ENCODE data around the gene FYN. TPM values are rescaled to one million over a fixed set of nuclear protein-coding genes. Genes with fewer than 3 reads are reported as not detected.

Gene FYN
- polyA plus RNA-seq, 1 donor (not counting 4 experiments of a cell fraction or from before 2014, with no cell fraction given) = 24.7 TPM

DNA sequence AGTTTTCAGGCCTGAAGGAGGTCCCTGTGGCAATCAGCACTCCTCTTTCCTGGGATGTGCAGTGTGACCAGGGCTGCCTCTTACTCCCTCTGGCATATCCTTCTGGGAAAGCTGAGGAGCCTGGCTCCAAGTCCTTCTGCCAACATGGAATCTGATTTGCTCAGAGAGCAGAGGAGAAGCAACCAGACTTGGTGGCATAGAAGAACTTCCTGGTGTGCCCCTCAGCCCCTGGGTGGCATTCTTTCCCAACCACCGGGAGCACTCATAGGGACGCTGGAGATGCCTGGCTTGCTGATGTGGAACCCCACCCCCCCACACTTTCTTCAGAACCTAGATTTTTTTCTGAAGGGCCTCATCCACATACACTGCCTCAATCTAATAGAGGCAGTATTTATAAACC is 160.0 kb downstream of the FYN start:
- Histone ChIP-seq H3K9ac (ENCODE audit: control insufficient read depth, extremely low read depth, insufficient read depth, low read length) (no peak overlapping the region), H3K9me1 (ENCODE audit: control insufficient read depth, extremely low read depth, insufficient read depth, low read length) (no peaks in the 10 kb centered on the region), H3K9me3 (ENCODE audit: control insufficient read depth, low read depth, low read length) (no peaks in the 10 kb centered on the region), H3K79me2 (ENCODE audit: control insufficient read depth, insufficient read depth, low read length) (no peaks in the 10 kb centered on the region), H3K4me1 (ENCODE audit: control insufficient read depth, extremely low read depth, insufficient read depth, low read length) (peaks cover 5% of the 10 kb centered on the region), H3K4me3 (ENCODE audit: control insufficient read depth in 2 of 3, extremely low read depth in 1 of 3, insufficient read depth in 2 of 3, low read depth in 1 of 3, low read length in 3 of 3) (no peak overlapping the region), H3K36me3 (ENCODE audit: control insufficient read depth in 2 of 2, extremely low read depth in 1 of 2, insufficient read depth in 2 of 2, low read length in 2 of 2) (peaks cover 0 to 19% of the 10 kb centered on the region in 2 experiments), H4K20me1 (ENCODE audit: control insufficient read depth, extremely low read depth, insufficient read depth, low read length) (no peaks in the 10 kb centered on the region), H2AFZ (ENCODE audit: control insufficient read depth, low read length) (no peak overlapping the region), H3K27me3 (ENCODE audit: control insufficient read depth, extremely low read depth, insufficient read depth, low read length) (no peaks in the 10 kb centered on the region), H3K27ac (ENCODE audit: control insufficient read depth, insufficient read depth, low read length) (no peak overlapping the region), H3K4me2 (ENCODE audit: control insufficient read depth, extremely low read depth, insufficient read depth, low read depth, low read length) (no peak overlapping the region)
- dilution Hi-C loops (cut with MboI; ENCODE audit: extremely low pct_ligation_motif_present, low sequenced_read_pairs) = loop anchor here (25.0 kb wide), 1 partner anchor 249 kb away; no protein-coding TSS in a partner anchor
- FAIRE-seq = no peak
- TF ChIP-seq, protein P1, sequence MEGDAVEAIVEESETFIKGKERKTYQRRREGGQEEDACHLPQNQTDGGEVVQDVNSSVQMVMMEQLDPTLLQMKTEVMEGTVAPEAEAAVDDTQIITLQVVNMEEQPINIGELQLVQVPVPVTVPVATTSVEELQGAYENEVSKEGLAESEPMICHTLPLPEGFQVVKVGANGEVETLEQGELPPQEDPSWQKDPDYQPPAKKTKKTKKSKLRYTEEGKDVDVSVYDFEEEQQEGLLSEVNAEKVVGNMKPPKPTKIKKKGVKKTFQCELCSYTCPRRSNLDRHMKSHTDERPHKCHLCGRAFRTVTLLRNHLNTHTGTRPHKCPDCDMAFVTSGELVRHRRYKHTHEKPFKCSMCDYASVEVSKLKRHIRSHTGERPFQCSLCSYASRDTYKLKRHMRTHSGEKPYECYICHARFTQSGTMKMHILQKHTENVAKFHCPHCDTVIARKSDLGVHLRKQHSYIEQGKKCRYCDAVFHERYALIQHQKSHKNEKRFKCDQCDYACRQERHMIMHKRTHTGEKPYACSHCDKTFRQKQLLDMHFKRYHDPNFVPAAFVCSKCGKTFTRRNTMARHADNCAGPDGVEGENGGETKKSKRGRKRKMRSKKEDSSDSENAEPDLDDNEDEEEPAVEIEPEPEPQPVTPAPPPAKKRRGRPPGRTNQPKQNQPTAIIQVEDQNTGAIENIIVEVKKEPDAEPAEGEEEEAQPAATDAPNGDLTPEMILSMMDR (optimal IDR thresholded peaks at IDR 0.05 in 1 of 3, IDR thresholded peaks at IDR 0.05 in 1 of 3, conservative IDR thresholded peaks at IDR 0.05 in 1 of 3; ENCODE audit: extremely low read depth in 1 of 3, insufficient read depth in 2 of 3, low read length in 3 of 3) = no peak
- TF ChIP-seq EZH2 (IDR thresholded peaks at IDR 0.05; ENCODE audit: low read length) = no peak
- DNase-seq (ENCODE audit: low read depth, low spot score) = no peak

DNA sequence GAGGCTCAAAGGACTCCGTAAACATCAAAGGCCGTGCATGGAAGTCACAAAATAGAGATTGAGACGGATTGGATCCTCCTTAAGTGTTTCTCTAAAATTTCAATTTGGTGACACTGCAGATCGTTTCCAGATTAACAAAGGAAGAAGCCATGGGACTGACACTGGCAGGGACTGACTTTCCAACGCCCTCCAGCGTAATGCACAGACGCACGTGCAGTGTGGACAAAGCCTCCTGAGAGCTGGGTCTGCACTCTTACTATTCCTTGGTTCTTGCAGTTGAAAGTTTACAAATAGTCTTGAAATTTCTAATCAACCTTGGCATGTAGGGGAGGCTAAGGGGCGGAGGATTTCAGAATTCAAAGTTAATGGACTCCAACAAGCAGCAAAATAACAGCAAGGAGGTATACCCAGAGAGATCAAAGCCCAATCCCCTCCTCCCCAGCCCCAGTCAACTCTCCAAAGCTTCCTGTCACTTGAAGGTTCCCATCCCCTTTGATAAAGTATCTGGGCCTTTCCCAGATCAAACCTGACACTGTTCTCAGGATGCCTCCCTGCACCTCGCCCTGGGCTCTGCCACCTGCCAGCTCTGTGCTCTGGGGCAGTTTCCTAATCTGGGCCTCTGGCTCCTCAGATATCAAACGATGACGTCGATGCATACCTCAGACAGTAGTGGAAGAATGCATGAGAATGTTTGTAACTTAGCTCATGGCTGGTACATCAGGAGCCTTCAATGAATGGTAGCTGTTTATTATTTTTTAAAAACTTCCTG is 161.1 kb downstream of the FYN start:
- Histone ChIP-seq H3K4me2 (ENCODE audit: control insufficient read depth, extremely low read depth, insufficient read depth, low read depth, low read length) (no peak overlapping the region), H4K20me1 (ENCODE audit: control insufficient read depth, extremely low read depth, insufficient read depth, low read length) (no peaks in the 10 kb centered on the region), H3K4me3 (ENCODE audit: control insufficient read depth in 2 of 3, extremely low read depth in 1 of 3, insufficient read depth in 2 of 3, low read depth in 1 of 3, low read length in 3 of 3) (no peak overlapping the region), H3K9ac (ENCODE audit: control insufficient read depth, extremely low read depth, insufficient read depth, low read length) (no peak overlapping the region), H3K36me3 (ENCODE audit: control insufficient read depth in 2 of 2, extremely low read depth in 1 of 2, insufficient read depth in 2 of 2, low read length in 2 of 2) (peaks cover 0 to 19% of the 10 kb centered on the region in 2 experiments), H3K4me1 (ENCODE audit: control insufficient read depth, extremely low read depth, insufficient read depth, low read length) (peaks cover 5% of the 10 kb centered on the region), H3K9me3 (ENCODE audit: control insufficient read depth, low read depth, low read length) (no peaks in the 10 kb centered on the region), H3K27me3 (ENCODE audit: control insufficient read depth, extremely low read depth, insufficient read depth, low read length) (no peaks in the 10 kb centered on the region), H3K79me2 (ENCODE audit: control insufficient read depth, insufficient read depth, low read length) (no peaks in the 10 kb centered on the region), H3K27ac (ENCODE audit: control insufficient read depth, insufficient read depth, low read length) (no peak overlapping the region), H3K9me1 (ENCODE audit: control insufficient read depth, extremely low read depth, insufficient read depth, low read length) (no peaks in the 10 kb centered on the region), H2AFZ (ENCODE audit: control insufficient read depth, low read length) (no peak overlapping the region)
- DNase-seq (ENCODE audit: low read depth, low spot score) (no peak), FAIRE-seq (no peak)
- TF ChIP-seq, protein P1 (optimal IDR thresholded peaks at IDR 0.05 in 1 of 3, IDR thresholded peaks at IDR 0.05 in 1 of 3, conservative IDR thresholded peaks at IDR 0.05 in 1 of 3; ENCODE audit: extremely low read depth in 1 of 3, insufficient read depth in 2 of 3, low read length in 3 of 3) = no peak
- no peak for TF ChIP-seq EZH2 (IDR thresholded peaks at IDR 0.05; ENCODE audit: low read length)
- dilution Hi-C loops (cut with MboI; ENCODE audit: extremely low pct_ligation_motif_present, low sequenced_read_pairs) = loop anchor here (25.0 kb wide), 1 partner anchor 250 kb away; no protein-coding TSS in a partner anchor
